H1 (cell line): Measurements from ENCODE around the gene DUS1L. TPM values are rescaled to one million over a fixed set of nuclear protein-coding genes. Genes with fewer than 3 reads are reported as not detected.

Experiments used
- CTCF ChIA-PET: fragments of 300-600 bp; sonication (Branson Sonifier 250); formaldehyde crosslinking; loops from one replicate; lab custom pipeline; 2021; ENCODE audit not compliant: partially characterized antibody; lab: Charles Lee
- POLR2A ChIA-PET: fragments of 300-600 bp; sonication (Branson Sonifier 250); formaldehyde crosslinking; loops from one replicate; lab custom pipeline; 2021; ENCODE audit warnings: inconsistent platforms; ENCODE audit not compliant: partially characterized antibody; lab: Charles Lee
- DNase-seq, 2 experiments: peaks; one replicate each; pipeline versions ENCODE4 v3.0.0 to v3.0.0-alpha.2; 2010 to 2022; ENCODE audit warnings: low spot score in 2 of 2, low read depth in 1 of 2, mixed read lengths in 1 of 2
- FAIRE-seq: peaks from 2 replicates; lab custom pipeline; 2011; peaks lifted over from hg19 to GRCh38; lab: Jason Lieb, UNC
- H2AFZ ChIP-seq: 2 replicates; pipeline ENCODE4 v1.8.1; 2012; ENCODE audit warnings: low read length, inconsistent platforms
- H2AK5ac ChIP-seq: 2 replicates; pipeline ENCODE4 v1.6.1; 2013; ENCODE audit warnings: low read depth, low read length
- H2BK120ac ChIP-seq: replicated peaks from 2 replicates; pipeline ENCODE3; 2013; ENCODE audit warnings: low read depth, low read length, inconsistent platforms
- H2BK12ac ChIP-seq: 2 replicates; pipeline ENCODE4 v1.6.1; 2013; ENCODE audit warnings: low read depth, low read length
- H2BK15ac ChIP-seq: 2 replicates; pipeline ENCODE4 v1.6.1; 2013; ENCODE audit warnings: low read length
- H2BK20ac ChIP-seq: 2 replicates; pipeline ENCODE4 v1.6.1; 2013; ENCODE audit warnings: low read length
- H2BK5ac ChIP-seq: 2 replicates; pipeline ENCODE4 v1.6.1; 2013; ENCODE audit warnings: low read depth, low read length
- H3K14ac ChIP-seq: 2 replicates; pipeline ENCODE4 v1.6.1; 2013; ENCODE audit warnings: inconsistent platforms; ENCODE audit not compliant: insufficient read length
- H3K18ac ChIP-seq: 2 replicates; pipeline ENCODE4 v1.6.1; 2013; ENCODE audit warnings: low read length; ENCODE audit errors: extremely low read depth
- H3K23ac ChIP-seq: 2 replicates; pipeline ENCODE4 v1.6.1; 2013; ENCODE audit warnings: inconsistent platforms; ENCODE audit not compliant: insufficient read length
- H3K23me2 ChIP-seq: 2 replicates; pipeline ENCODE4 v1.6.1; 2013; ENCODE audit warnings: low read depth, low read length
- H3K27ac ChIP-seq: 2 replicates; pipeline ENCODE4 v1.6.1; 2011; ENCODE audit warnings: low read depth, low read length, inconsistent platforms
- H3K27me3 ChIP-seq, 4 experiments: replicated peaks in 1 of 4; 1 replicate in 1 of 4; 2 replicates in 3 of 4; pipeline versions ENCODE4 v1.6.1 to v1.8.1; 2011 to 2013; ENCODE audit warnings: low read length in 3 of 4, mild to moderate bottlenecking in 3 of 4, inconsistent platforms in 2 of 4, mixed read lengths in 2 of 4, moderate library complexity in 1 of 4; ENCODE audit not compliant: control insufficient read depth in 3 of 4, insufficient read depth in 3 of 4; ENCODE audit errors: extremely low read depth in 1 of 4
- H3K36me3 ChIP-seq, 4 experiments: 2 replicates each; pipeline versions ENCODE4 v1.6.1 to v1.8.1; 2011 to 2013; ENCODE audit warnings: mild to moderate bottlenecking in 4 of 4, low read length in 3 of 4, moderate library complexity in 2 of 4, control low read depth in 1 of 4, inconsistent platforms in 1 of 4; ENCODE audit not compliant: insufficient read depth in 4 of 4, control insufficient read depth in 2 of 4
- H3K4ac ChIP-seq: replicated peaks from 2 replicates; pipeline ENCODE3; 2013; ENCODE audit warnings: low read length, low read depth, mixed read lengths, inconsistent platforms; ENCODE audit not compliant: insufficient read length
- H3K4me1 ChIP-seq, 4 experiments: replicated peaks in 1 of 4; 1 replicate in 1 of 4; 2 replicates in 3 of 4; pipeline versions ENCODE4 v1.6.1 to v1.8.1; 2011 to 2013; ENCODE audit warnings: low read length in 3 of 4, inconsistent platforms in 2 of 4, mixed read lengths in 1 of 4; ENCODE audit not compliant: insufficient read depth in 4 of 4, control insufficient read depth in 3 of 4
- H3K4me2 ChIP-seq, 2 experiments: 2 replicates each; pipeline versions ENCODE4 v1.6.1 to v1.8.1; 2011 to 2013; ENCODE audit warnings: low read depth in 2 of 2, low read length in 2 of 2, control low read depth in 1 of 2, inconsistent platforms in 1 of 2, mild to moderate bottlenecking in 1 of 2; ENCODE audit not compliant: insufficient read depth in 1 of 2
- H3K4me3 ChIP-seq, 4 experiments: fragments of 200-600, 300-600 bp in 1 of 4; sonication (generic), shearing (Covaris generic), sonication (Bioruptor Twin) in 1 of 4; 2 replicates each; pipeline versions ENCODE4 v1.5.1 to v1.8.1; 2011 to 2016; ENCODE audit warnings: low read length in 4 of 4, low read depth in 3 of 4, control low read depth in 2 of 4, inconsistent platforms in 2 of 4, mild to moderate bottlenecking in 2 of 4, mixed read lengths in 1 of 4, moderate library complexity in 1 of 4; ENCODE audit not compliant: insufficient read depth in 2 of 4; ENCODE audit errors: extremely low read depth in 1 of 4
- H3K56ac ChIP-seq: replicated peaks from 2 replicates; pipeline ENCODE3; 2013; ENCODE audit warnings: low read depth, mild to moderate bottlenecking, mixed read lengths, low read length, inconsistent platforms; ENCODE audit not compliant: insufficient read length
- H3K79me1 ChIP-seq: 2 replicates; pipeline ENCODE4 v1.6.1; 2013; ENCODE audit warnings: low read depth, low read length, control low read depth
- H3K79me2 ChIP-seq, 2 experiments: 2 replicates each; pipeline versions ENCODE4 v1.6.1 to v1.8.1; 2012 to 2013; ENCODE audit warnings: low read length in 2 of 2, mild to moderate bottlenecking in 2 of 2, inconsistent platforms in 1 of 2; ENCODE audit not compliant: insufficient read depth in 2 of 2, control insufficient read depth in 1 of 2
- H3K9ac ChIP-seq, 4 experiments: replicated peaks in 1 of 4; 1 replicate in 1 of 4; 2 replicates in 3 of 4; pipeline versions ENCODE4 v1.6.1 to v1.8.1; 2011 to 2013; ENCODE audit warnings: low read depth in 3 of 4, low read length in 3 of 4, control low read depth in 2 of 4, mild to moderate bottlenecking in 2 of 4, moderate library complexity in 2 of 4, inconsistent platforms in 1 of 4; ENCODE audit errors: extremely low read depth in 1 of 4
- H3K9me3 ChIP-seq, 2 experiments: 2 replicates each; pipeline versions ENCODE4 v1.6.1 to v1.8.1; 2012 to 2013; ENCODE audit warnings: mild to moderate bottlenecking in 2 of 2, moderate library complexity in 2 of 2, control low read depth in 1 of 2, inconsistent platforms in 1 of 2, low read depth in 1 of 2, low read length in 1 of 2, mixed read lengths in 1 of 2; ENCODE audit not compliant: insufficient read depth in 2 of 2
- H4K20me1 ChIP-seq, 2 experiments: replicated peaks in 1 of 2; 2 replicates each; pipeline versions ENCODE3 to v1.8.1; 2011 to 2013; ENCODE audit warnings: inconsistent platforms in 2 of 2, low read length in 2 of 2, mild to moderate bottlenecking in 1 of 2; ENCODE audit not compliant: insufficient read depth in 2 of 2, control insufficient read depth in 1 of 2
- H4K5ac ChIP-seq: 2 replicates; pipeline ENCODE4 v1.6.1; 2013; ENCODE audit warnings: low read length, low read depth, mixed read lengths, inconsistent platforms; ENCODE audit not compliant: insufficient read length
- H4K8ac ChIP-seq: 2 replicates; pipeline ENCODE4 v1.8.0; 2013; ENCODE audit warnings: mild to moderate bottlenecking, moderate library complexity, low read length, inconsistent platforms; ENCODE audit not compliant: insufficient read depth; ENCODE audit errors: extremely low read depth
- H4K91ac ChIP-seq: replicated peaks from 2 replicates; pipeline ENCODE3; 2013; ENCODE audit warnings: low read length, mixed read lengths, inconsistent platforms; ENCODE audit not compliant: insufficient read length
- EP300 ChIP-seq, 2 experiments: IDR thresholded peaks; 1 replicate in 1 of 2; 2 replicates in 1 of 2; pipeline ENCODE4 v1.6.1; 2011 to 2012; ENCODE audit warnings: low read depth in 2 of 2, low read length in 2 of 2, mild to moderate bottlenecking in 2 of 2, borderline replicate concordance in 1 of 2, inconsistent platforms in 1 of 2, moderate library complexity in 1 of 2
- KDM1A ChIP-seq: fragments of 200-600, 300-600 bp; sonication (generic); IDR thresholded peaks from 2 replicates; pipeline ENCODE4 v1.7.1; 2016; ENCODE audit warnings: mild to moderate bottlenecking, low read length, borderline replicate concordance
- SIN3A ChIP-seq, 2 experiments: IDR thresholded peaks in 1 of 2; conservative IDR thresholded peaks in 1 of 2; 2 replicates each; pipeline ENCODE4 v1.6.1; 2011 to 2012; ENCODE audit warnings: low read length in 2 of 2, improper control_type of control experiment in 1 of 2, low read depth in 1 of 2, mild to moderate bottlenecking in 1 of 2
- SIRT6 ChIP-seq: IDR thresholded peaks from one replicate; pipeline ENCODE4 v1.7.1; 2012; ENCODE audit warnings: low read length, inconsistent platforms
- YY1 ChIP-seq: IDR thresholded peaks from 2 replicates; pipeline ENCODE4 v1.6.1; 2011; ENCODE audit warnings: low read depth, mild to moderate bottlenecking, low read length
- WGBS, 2 experiments: shearing (Covaris generic) in 1 of 2; methylation state at CpG; one replicate each; pipeline versions ENCODE4 v1.1.6 to v1.1.7; 2013 to 2015; ENCODE audit warnings: low lambda C conversion rate in 2 of 2, mixed read lengths in 2 of 2, inconsistent platforms in 1 of 2, low coverage in 1 of 2, missing lambda C conversion rate in 1 of 2; ENCODE audit not compliant: insufficient replicate concordance in 2 of 2, insufficient coverage in 1 of 2, insufficient read length in 1 of 2; ENCODE audit errors: extremely low coverage in 1 of 2, missing lambda C conversion rate in 1 of 2; 5-methylcytosine and 5-hydroxymethylcytosine counted together
- polyA plus RNA-seq, 7 experiments: library from polyadenylated mRNA; depleted of rRNA in 3 of 7; stranded (reverse) in 5 of 7; unstranded in 2 of 7; fragments of >200 nt in 5 of 7; fragments of 200-250 nt in 2 of 7; gene quantifications; 1 replicate in 5 of 7; 2 replicates in 1 of 7; 4 replicates in 1 of 7; pipeline versions ENCODE4 v1.2.1 to v1.2.3, GENCODE V29; 2011 to 2013; ENCODE audit warnings: missing spikeins in 2 of 7, mixed read lengths in 2 of 7
- total RNA-seq: library from RNA; stranded (reverse); fragmentation: NEBNext Ultra II Directional; extraction: Animal tissue kit (Norgen Biotek cat#: 25700); gene quantifications from 2 replicates; pipeline ENCODE4 v1.2.1, GENCODE V29; 2021
- TF ChIP-seq, protein P1 (sequence below), 3 experiments: IDR thresholded peaks; 1 replicate in 2 of 3; 2 replicates in 1 of 3; pipeline versions ENCODE4 v1.5.1 to v1.6.1; 2011; ENCODE audit warnings: low read length in 3 of 3, mild to moderate bottlenecking in 3 of 3, inconsistent platforms in 2 of 3, low read depth in 1 of 3, moderate library complexity in 1 of 3; ENCODE audit not compliant: insufficient read depth in 1 of 3; ENCODE audit errors: control extremely low read depth in 1 of 3

The DUS1L gene
- total and polyA plus RNA-seq, 2 of the 8 experiments (the other 6 are each of a cell fraction or from before 2014, with no cell fraction given): 34.5 to 69.1 TPM

DNA sequence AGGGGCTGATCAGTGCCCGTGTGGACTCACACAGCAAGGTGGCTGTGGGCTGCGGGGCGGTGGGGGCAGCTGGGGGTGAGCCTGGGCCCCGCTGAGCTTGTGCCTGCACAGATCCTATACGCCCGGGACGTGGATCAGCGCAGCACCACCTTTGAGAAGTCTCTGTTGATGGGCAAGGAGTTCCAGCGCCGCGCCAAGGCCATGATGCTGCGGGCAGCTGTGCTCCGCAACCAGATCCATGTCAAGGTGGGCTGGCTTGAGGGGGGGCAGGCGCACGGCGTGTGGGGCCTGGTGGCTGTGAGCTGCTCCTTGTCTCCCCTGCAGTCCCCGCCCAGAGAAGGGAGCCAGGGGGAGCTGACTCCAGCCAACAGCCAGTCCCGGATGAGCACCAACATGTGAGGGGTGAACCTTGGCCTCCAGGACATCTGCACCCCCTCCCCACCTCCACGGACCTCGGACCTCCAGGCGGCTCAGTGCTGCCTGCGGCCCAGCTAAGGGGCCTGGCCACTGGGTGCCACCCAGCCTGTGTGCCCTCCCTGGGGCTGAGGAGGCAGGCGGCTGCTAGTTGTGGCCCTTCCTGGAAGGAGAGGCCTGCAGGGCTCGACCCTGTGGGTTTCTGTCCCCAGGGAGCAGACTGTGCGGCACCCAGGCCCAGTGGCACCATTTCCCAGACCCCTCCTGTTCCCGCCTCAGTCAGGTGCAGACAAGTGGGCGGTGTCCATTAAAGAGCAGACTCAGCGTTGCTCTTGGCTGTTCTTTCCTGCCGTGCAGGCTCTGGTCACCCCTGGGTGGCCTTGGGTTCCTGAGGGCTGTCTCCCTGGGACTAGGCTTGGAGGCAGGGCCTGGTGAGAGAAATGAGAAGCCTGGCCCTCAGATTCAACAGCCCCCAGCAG is 8.6 kb downstream of the DUS1L start:
- Histone ChIP-seq H2BK20ac (no peak overlapping the region), H3K23me2 (peaks cover 6% of the 10 kb centered on the region; the same call in 1 of the 2 replicates), H3K56ac (no peak overlapping the region), H3K4ac (no peak overlapping the region), H4K20me1 (peaks cover 4 to 21% of the 10 kb centered on the region in 2 experiments), H3K36me3 (peaks cover 14 to 40% (median 32%) of the 10 kb centered on the region in 4 experiments), H3K27me3 (no peaks in the 10 kb centered on the region), H3K4me3 (no peak overlapping the region), H3K9me3 (no peaks in the 10 kb centered on the region), H4K8ac (no peak overlapping the region), H2AK5ac (no peak overlapping the region), H4K91ac (no peak overlapping the region), H3K79me2 (peaks cover 0 to 12% of the 10 kb centered on the region in 2 experiments; a peak in 1 of 4 replicates), H3K4me1 (peaks cover 0 to 7% (median 3%) of the 10 kb centered on the region in 4 experiments; a peak in 4 of 7 replicates), H3K79me1 (peaks cover 6% of the 10 kb centered on the region; the same call in 1 of the 2 replicates), H3K14ac (no peak overlapping the region), H3K4me2 (no peak overlapping the region), H3K23ac (no peak overlapping the region), H2BK15ac (no peak overlapping the region), H2BK120ac (no peak overlapping the region), H2AFZ (no peak overlapping the region), H2BK5ac (no peak overlapping the region), H4K5ac (no peak overlapping the region), H2BK12ac (no peak overlapping the region), H3K9ac (no peak overlapping the region), H3K18ac (no peak overlapping the region), H3K27ac (no peak overlapping the region)
- POLR2A ChIA-PET: interaction anchor here (0.8 to 13.2 kb wide), 16 partner anchors 9 to 145 kb away, joined by 3 to 161 read pairs (median 4); partner anchors contain the start of genes DUS1L and RAC3
- FAIRE-seq (no peak), DNase-seq (no peak)
- no peak for TF ChIP-seq KDM1A
- TF ChIP-seq SIN3A (conservative IDR thresholded peaks at IDR 0.05 in 1 of 2, IDR thresholded peaks at IDR 0.05 in 1 of 2; ENCODE audit: low read depth in 1 of 2, low read length in 2 of 2): no peak
- TF ChIP-seq, protein P1, sequence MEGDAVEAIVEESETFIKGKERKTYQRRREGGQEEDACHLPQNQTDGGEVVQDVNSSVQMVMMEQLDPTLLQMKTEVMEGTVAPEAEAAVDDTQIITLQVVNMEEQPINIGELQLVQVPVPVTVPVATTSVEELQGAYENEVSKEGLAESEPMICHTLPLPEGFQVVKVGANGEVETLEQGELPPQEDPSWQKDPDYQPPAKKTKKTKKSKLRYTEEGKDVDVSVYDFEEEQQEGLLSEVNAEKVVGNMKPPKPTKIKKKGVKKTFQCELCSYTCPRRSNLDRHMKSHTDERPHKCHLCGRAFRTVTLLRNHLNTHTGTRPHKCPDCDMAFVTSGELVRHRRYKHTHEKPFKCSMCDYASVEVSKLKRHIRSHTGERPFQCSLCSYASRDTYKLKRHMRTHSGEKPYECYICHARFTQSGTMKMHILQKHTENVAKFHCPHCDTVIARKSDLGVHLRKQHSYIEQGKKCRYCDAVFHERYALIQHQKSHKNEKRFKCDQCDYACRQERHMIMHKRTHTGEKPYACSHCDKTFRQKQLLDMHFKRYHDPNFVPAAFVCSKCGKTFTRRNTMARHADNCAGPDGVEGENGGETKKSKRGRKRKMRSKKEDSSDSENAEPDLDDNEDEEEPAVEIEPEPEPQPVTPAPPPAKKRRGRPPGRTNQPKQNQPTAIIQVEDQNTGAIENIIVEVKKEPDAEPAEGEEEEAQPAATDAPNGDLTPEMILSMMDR (IDR thresholded peaks at IDR 0.05; ENCODE audit: control extremely low read depth in 1 of 3, insufficient read depth in 1 of 3, low read depth in 1 of 3, low read length in 3 of 3): no peak
- no peak for TF ChIP-seq YY1
- no peak for TF ChIP-seq EP300 (IDR thresholded peaks at IDR 0.05; ENCODE audit: borderline replicate concordance in 1 of 2, low read depth in 2 of 2, low read length in 2 of 2)
- TF ChIP-seq SIRT6: no peak
- CTCF ChIA-PET: interaction anchor here (0.9 to 5.4 kb wide), 5 partner anchors 8 to 97 kb away, joined by 3 to 40 read pairs (median 3); partner anchors contain the start of genes DUS1L and RAC3
- 96% methylated on average over 23 of the region's 29 CpGs; no CpG with 5 or more reads in 1 of the 2 experiments for WGBS, 2 experiments
